Measurements from ENCODE around the gene INIP. TPM values are rescaled to one million over a fixed set of nuclear protein-coding genes. Genes with fewer than 3 reads are reported as not detected.

INIP gene
- polyA plus RNA-seq, 1 experiment, result 29.2 TPM

DNA sequence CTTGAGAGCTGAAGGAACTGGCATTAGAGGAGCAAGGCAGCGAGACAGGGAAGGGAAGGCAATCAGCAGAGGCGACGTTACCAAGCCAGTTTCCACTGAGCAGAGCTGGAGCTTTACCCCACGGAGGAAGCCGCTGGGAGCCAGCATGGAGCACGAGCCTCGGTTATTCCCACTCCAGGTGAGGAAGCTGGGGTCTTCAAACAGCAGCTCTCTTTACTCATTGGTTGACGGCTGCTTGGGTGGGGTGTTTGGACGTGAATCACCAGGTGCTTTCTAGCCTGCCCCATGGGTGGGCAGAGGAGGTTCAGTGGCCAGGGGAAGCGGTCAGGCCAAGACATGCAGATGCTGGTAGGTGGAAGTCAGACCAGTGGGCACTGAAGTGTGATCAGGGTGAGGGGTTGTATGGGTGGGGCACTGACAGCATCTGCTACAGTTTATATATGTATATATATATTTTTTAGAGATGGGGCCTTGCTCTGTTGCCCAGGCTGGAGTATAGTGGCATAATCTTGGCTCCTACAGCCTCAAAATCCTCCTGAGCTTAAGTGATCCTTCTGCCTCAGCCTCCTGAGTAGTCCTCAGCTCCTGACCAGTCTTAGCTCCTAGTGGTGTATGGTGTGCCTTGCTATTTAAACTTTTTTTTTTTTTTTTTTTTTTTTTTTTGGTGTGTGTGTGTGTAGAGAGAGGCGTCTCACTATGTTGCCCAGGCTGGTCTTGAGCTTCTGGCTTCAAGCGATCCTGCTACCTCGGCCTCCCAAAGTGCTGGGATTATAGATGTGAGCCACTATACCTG, 45.0 kb upstream of the INIP start:
- ChIA-PET CTCF (interaction anchor here (0.7 kb wide), 1 partner anchor 14 kb away, joined by 3 read pairs; no protein-coding TSS in a partner anchor), POLR2A (interaction anchor here (0.6 to 2.3 kb wide), 3 partner anchors 8 to 11 kb away, joined by 3 to 7 read pairs (median 3); no protein-coding TSS in a partner anchor)
- Histone ChIP-seq H3K9me3 (ENCODE audit: control insufficient read depth, insufficient read depth, low read length) (no peaks in the 10 kb centered on the region), H3K27ac (ENCODE audit: low read depth, low read length) (no peak overlapping the region), H3K4me3 (ENCODE audit: low read depth, low read length) (no peak overlapping the region), H3K27me3 (ENCODE audit: control insufficient read depth, insufficient read depth, low read length) (no peaks in the 10 kb centered on the region)
- TF ChIP-seq, protein P1, sequence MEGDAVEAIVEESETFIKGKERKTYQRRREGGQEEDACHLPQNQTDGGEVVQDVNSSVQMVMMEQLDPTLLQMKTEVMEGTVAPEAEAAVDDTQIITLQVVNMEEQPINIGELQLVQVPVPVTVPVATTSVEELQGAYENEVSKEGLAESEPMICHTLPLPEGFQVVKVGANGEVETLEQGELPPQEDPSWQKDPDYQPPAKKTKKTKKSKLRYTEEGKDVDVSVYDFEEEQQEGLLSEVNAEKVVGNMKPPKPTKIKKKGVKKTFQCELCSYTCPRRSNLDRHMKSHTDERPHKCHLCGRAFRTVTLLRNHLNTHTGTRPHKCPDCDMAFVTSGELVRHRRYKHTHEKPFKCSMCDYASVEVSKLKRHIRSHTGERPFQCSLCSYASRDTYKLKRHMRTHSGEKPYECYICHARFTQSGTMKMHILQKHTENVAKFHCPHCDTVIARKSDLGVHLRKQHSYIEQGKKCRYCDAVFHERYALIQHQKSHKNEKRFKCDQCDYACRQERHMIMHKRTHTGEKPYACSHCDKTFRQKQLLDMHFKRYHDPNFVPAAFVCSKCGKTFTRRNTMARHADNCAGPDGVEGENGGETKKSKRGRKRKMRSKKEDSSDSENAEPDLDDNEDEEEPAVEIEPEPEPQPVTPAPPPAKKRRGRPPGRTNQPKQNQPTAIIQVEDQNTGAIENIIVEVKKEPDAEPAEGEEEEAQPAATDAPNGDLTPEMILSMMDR (IDR thresholded peaks at IDR 0.05; ENCODE audit: low read depth, low read length), result no peak
- no peak for DNase-seq (ENCODE audit: low read depth, low spot score)

DNA sequence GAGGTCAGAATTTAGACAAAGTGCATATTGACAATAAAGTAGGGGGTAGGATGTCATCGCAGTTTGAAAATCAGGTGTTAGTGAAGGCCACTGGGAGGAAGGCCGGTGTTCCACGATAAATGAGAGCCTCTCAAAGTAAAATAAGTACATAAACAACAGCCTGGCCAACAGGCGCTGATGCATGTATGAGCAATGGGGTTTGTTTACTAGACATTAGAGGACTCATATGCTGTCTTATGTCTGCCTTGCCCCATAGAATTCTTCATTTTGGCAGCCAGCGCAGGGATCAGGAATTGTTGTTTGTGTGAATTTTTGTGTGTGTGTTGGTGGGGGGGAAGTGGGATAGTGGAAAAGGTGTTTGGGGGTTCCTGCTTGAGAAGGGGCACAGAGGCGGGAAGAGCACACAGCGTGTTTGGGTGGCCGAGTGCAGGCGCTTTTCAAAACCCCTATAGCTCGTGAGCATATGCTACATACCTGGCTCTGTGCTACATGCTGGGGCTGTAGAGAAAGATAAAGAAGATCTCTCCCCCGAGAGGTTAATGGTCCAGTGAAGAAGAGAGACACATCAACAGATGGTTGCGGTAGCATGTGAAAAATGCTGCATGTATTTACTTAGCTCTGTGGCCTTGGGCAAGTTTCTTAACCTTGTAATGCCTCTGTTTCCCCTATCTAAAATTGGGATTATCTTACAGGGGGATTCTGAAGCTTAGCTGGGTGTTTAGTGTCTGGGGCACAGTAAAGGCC, 44.2 kb upstream of the INIP start:
- ChIA-PET CTCF (interaction anchor here (0.7 kb wide), 1 partner anchor 15 kb away, joined by 3 read pairs; no protein-coding TSS in a partner anchor), POLR2A (interaction anchor here (1.3 to 2.3 kb wide), 2 partner anchors 8 to 11 kb away, joined by 3 to 7 read pairs; no protein-coding TSS in a partner anchor)
- Histone ChIP-seq H3K27ac (ENCODE audit: low read depth, low read length) (peak overlapping the region; percentile 11), H3K4me3 (ENCODE audit: low read depth, low read length) (no peak overlapping the region), H3K27me3 (ENCODE audit: control insufficient read depth, insufficient read depth, low read length) (no peaks in the 10 kb centered on the region), H3K9me3 (ENCODE audit: control insufficient read depth, insufficient read depth, low read length) (no peaks in the 10 kb centered on the region)
- TF ChIP-seq, protein P1 (IDR thresholded peaks at IDR 0.05; ENCODE audit: low read depth, low read length), result no peak
- peak; percentile 49 for DNase-seq (ENCODE audit: low read depth, low spot score)

DNA sequence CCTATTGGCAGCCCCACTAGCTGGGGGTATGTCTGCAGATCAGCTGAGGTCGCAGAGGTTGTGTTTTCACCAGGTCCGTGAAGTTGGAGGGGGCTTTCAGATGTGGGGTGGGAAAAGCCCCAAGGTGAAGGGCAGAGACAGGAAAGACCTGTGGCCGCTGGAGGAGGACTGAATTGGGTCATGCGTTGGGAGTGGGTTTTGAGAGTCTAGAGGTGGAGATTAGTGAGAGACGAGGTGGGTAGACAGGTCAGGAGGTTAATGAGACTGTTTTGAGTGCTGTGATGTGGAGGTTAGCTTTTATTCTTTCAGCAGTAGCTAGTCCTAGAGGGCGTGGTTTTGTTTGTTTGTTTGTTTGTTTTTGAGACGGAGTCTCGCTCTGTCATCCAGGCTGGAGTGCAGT, 42.9 kb upstream of the INIP start:
- Histone ChIP-seq H3K9me3 (ENCODE audit: control insufficient read depth, insufficient read depth, low read length) (no peaks in the 10 kb centered on the region), H3K27ac (ENCODE audit: low read depth, low read length) (no peak overlapping the region), H3K27me3 (ENCODE audit: control insufficient read depth, insufficient read depth, low read length) (no peaks in the 10 kb centered on the region), H3K4me3 (ENCODE audit: low read depth, low read length) (no peak overlapping the region)
- CTCF ChIA-PET, result no interaction called here
- no peak for DNase-seq (ENCODE audit: low read depth, low spot score)
- TF ChIP-seq, protein P1 (IDR thresholded peaks at IDR 0.05; ENCODE audit: low read depth, low read length), result no peak
- POLR2A ChIA-PET, result no interaction called here

DNA sequence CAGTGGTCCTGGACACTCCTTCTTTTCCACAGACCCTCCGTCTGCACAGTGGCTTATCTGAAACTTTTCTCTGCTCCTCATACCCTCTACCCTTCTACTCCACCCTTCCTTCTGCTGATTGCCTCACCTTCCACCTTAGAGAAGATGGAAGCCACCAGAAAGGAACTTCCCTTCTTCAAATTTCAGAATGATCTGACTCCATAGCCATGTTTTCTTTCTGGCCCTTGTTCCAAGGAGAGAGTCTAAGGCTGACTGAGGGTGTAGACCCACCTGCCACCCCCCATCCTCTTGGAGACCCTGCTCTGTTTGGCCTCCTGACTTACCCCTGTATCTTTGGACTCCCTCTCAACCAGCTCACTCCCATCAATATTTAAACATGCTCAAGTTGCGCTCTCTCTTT, 40.0 kb upstream of the INIP start:
- no peak for DNase-seq (ENCODE audit: low read depth, low spot score)
- Histone ChIP-seq H3K4me3 (ENCODE audit: low read depth, low read length) (no peak overlapping the region), H3K27ac (ENCODE audit: low read depth, low read length) (no peak overlapping the region), H3K27me3 (ENCODE audit: control insufficient read depth, insufficient read depth, low read length) (no peaks in the 10 kb centered on the region), H3K9me3 (ENCODE audit: control insufficient read depth, insufficient read depth, low read length) (no peaks in the 10 kb centered on the region)
- POLR2A ChIA-PET, result no interaction called here
- TF ChIP-seq, protein P1 (IDR thresholded peaks at IDR 0.05; ENCODE audit: low read depth, low read length), result no peak
- CTCF ChIA-PET, result no interaction called here

Data from AG04450 (cell line).